IMR-90 (cell line): ENCODE results near the gene STING1. TPM values are rescaled to one million over a fixed set of nuclear protein-coding genes. Genes with fewer than 3 reads are reported as not detected.

ENCODE experiments used
- ATAC-seq: fragments of 200-7000 bp; cut with Tn5 transposase; 2 replicates; pipeline ENCODE4 v1.9.1; 2020; ENCODE audit warnings: low read depth, mild to moderate bottlenecking, moderate library complexity
- BruUV-seq: library from RNA; stranded (reverse); fragments of 400-500 nt; replicated peaks from 2 replicates; lab custom pipeline; 2021; lab: Mats Ljungman, UMichigan
- CTCF ChIA-PET: fragments of 300-600 bp; formaldehyde crosslinking; extraction: SDS; loops from one replicate; lab custom pipeline; 2021; ENCODE audit warnings: antibody characterized with exemption; lab: Yijun Ruan, JAX
- POLR2A ChIA-PET: fragments of 300-600 bp; sonication (Branson Sonifier 250); formaldehyde crosslinking; loops from one replicate; lab custom pipeline; 2022; ENCODE audit warnings: antibody characterized with exemption; ENCODE audit not compliant: unreplicated experiment; lab: Charles Lee
- DNase-seq: peaks from one replicate; pipeline ENCODE4 v3.0.0; 2013
- H2AFZ ChIP-seq: replicated peaks from 2 replicates; pipeline ENCODE3; 2013; ENCODE audit warnings: low read length, mild to moderate bottlenecking; ENCODE audit not compliant: poor library complexity
- H2AK5ac ChIP-seq: 2 replicates; pipeline ENCODE4 v1.6.1; 2013; ENCODE audit warnings: low read depth, low read length, inconsistent platforms
- H2AK9ac ChIP-seq: replicated peaks from 2 replicates; pipeline ENCODE3; 2013; ENCODE audit warnings: mild to moderate bottlenecking, low read depth, low read length, moderate library complexity; ENCODE audit not compliant: poor library complexity
- H2BK120ac ChIP-seq: 2 replicates; pipeline ENCODE4 v1.6.1; 2013; ENCODE audit warnings: low read depth, low read length, inconsistent platforms
- H2BK15ac ChIP-seq: 3 replicates; pipeline ENCODE4 v1.6.1; 2013; ENCODE audit warnings: low read depth, low read length, inconsistent platforms
- H2BK20ac ChIP-seq: 2 replicates; pipeline ENCODE4 v1.6.1; 2013; ENCODE audit warnings: low read depth, mild to moderate bottlenecking, inconsistent platforms, low read length, moderate library complexity
- H2BK5ac ChIP-seq: 2 replicates; pipeline ENCODE4 v1.6.1; 2013; ENCODE audit warnings: mild to moderate bottlenecking, low read depth, low read length, inconsistent platforms; ENCODE audit not compliant: poor library complexity, severe bottlenecking
- H3K14ac ChIP-seq: replicated peaks from 2 replicates; pipeline ENCODE4 v1.6.1; 2013; ENCODE audit warnings: low read depth, low read length, inconsistent platforms
- H3K18ac ChIP-seq: 2 replicates; pipeline ENCODE4 v1.6.1; 2013; ENCODE audit warnings: low read depth, low read length, control low read depth
- H3K23ac ChIP-seq: 2 replicates; pipeline ENCODE4 v1.6.1; 2013; ENCODE audit warnings: low read depth, low read length, inconsistent platforms
- H3K27ac ChIP-seq: 2 replicates; pipeline ENCODE4 v1.5.1; 2013; ENCODE audit warnings: mild to moderate bottlenecking, control low read depth, low read length; ENCODE audit not compliant: insufficient read depth
- H3K27me3 ChIP-seq: 2 replicates; pipeline ENCODE4 v1.6.1; 2013; ENCODE audit warnings: low read length; ENCODE audit not compliant: control insufficient read depth, insufficient read depth
- H3K36me3 ChIP-seq: 2 replicates; pipeline ENCODE4 v1.6.1; 2013; ENCODE audit warnings: low read length, mixed read lengths; ENCODE audit not compliant: control insufficient read depth, insufficient read depth
- H3K4ac ChIP-seq: 2 replicates; pipeline ENCODE4 v1.6.1; 2013; ENCODE audit warnings: low read depth, low read length, inconsistent platforms
- H3K4me1 ChIP-seq: 2 replicates; pipeline ENCODE4 v1.6.1; 2013; ENCODE audit warnings: low read length, mixed read lengths; ENCODE audit not compliant: control insufficient read depth, insufficient read depth
- H3K4me2 ChIP-seq: 2 replicates; pipeline ENCODE4 v1.6.1; 2013; ENCODE audit warnings: low read depth, mild to moderate bottlenecking, control low read depth, low read length, moderate library complexity
- H3K4me3 ChIP-seq: 2 replicates; pipeline ENCODE4 v1.5.1; 2013; ENCODE audit warnings: low read depth, mild to moderate bottlenecking, control low read depth, low read length, moderate library complexity; ENCODE audit not compliant: insufficient read depth
- H3K56ac ChIP-seq: 2 replicates; pipeline ENCODE4 v1.6.1; 2013; ENCODE audit warnings: low read length, inconsistent platforms; ENCODE audit not compliant: insufficient read depth; ENCODE audit errors: extremely low read depth
- H3K79me1 ChIP-seq, 2 experiments: 2 replicates each; pipeline ENCODE4 v1.6.1; 2013; ENCODE audit warnings: low read length in 2 of 2, inconsistent platforms in 1 of 2, low read depth in 1 of 2
- H3K9ac ChIP-seq: 2 replicates; pipeline ENCODE4 v1.6.1; 2013; ENCODE audit warnings: low read depth, low read length, control low read depth
- H3K9me1 ChIP-seq: 2 replicates; pipeline ENCODE4 v1.6.1; 2013; ENCODE audit warnings: low read length, inconsistent platforms; ENCODE audit not compliant: insufficient read depth
- H3K9me3 ChIP-seq: 2 replicates; pipeline ENCODE4 v1.6.1; 2013; ENCODE audit warnings: low read length; ENCODE audit not compliant: control insufficient read depth, insufficient read depth
- H4K20me1 ChIP-seq: 2 replicates; pipeline ENCODE4 v1.6.1; 2013; ENCODE audit warnings: low read length, inconsistent platforms; ENCODE audit not compliant: insufficient read depth
- H4K5ac ChIP-seq: 2 replicates; pipeline ENCODE4 v1.6.1; 2013; ENCODE audit warnings: mild to moderate bottlenecking, low read depth, low read length, control low read depth
- H4K8ac ChIP-seq, 2 experiments: 2 replicates each; pipeline ENCODE4 v1.6.1; 2013; ENCODE audit warnings: low read depth in 2 of 2, low read length in 2 of 2, control low read depth in 1 of 2, inconsistent platforms in 1 of 2
- H4K91ac ChIP-seq: 2 replicates; pipeline ENCODE4 v1.6.1; 2013; ENCODE audit warnings: low read depth, low read length, inconsistent platforms; ENCODE audit not compliant: insufficient read depth
- BHLHE40 ChIP-seq: fragments of 150-350 bp; IDR thresholded peaks from 2 replicates; pipeline ENCODE4 v1.6.1; 2016; ENCODE audit warnings: mild to moderate bottlenecking, low read depth, low read length
- CEBPB ChIP-seq: IDR thresholded peaks from 2 replicates; pipeline ENCODE4 v1.6.1; 2012; ENCODE audit warnings: low read depth, low read length, improper control_type of control experiment
- MAZ ChIP-seq: IDR thresholded peaks from 2 replicates; pipeline ENCODE4 v1.6.1; 2012; ENCODE audit warnings: low read depth, mild to moderate bottlenecking, low read length, improper control_type of control experiment, moderate library complexity, borderline replicate concordance
- WGBS, 2 experiments: methylation state at CpG; one replicate each; pipeline versions ENCODE4 v1.1.5 to v1.1.7; 2013; ENCODE audit warnings: missing lambda C conversion rate in 2 of 2; ENCODE audit not compliant: insufficient read length in 1 of 2; ENCODE audit errors: extremely low coverage in 2 of 2; 5-methylcytosine and 5-hydroxymethylcytosine counted together
- dilution Hi-C: fragments of 300-500 bp; cut with HindIII; formaldehyde crosslinking; loops from one replicate; pipeline ENCODE4 v1.14.3; 2018; ENCODE audit warnings: low sequenced_read_pairs; ENCODE audit not compliant: unreplicated experiment
- in situ Hi-C: fragments of 300-500 bp; cut with MboI; formaldehyde crosslinking; loops from 3 replicates; pipeline ENCODE4 v1.14.3; 2019; ENCODE audit warnings: low sequenced_read_pairs, inconsistent platforms, mixed read lengths
- intact Hi-C: fragments of 100-400 bp; cut with micrococcal nuclease; formaldehyde crosslinking; loops from 2 replicates; pipeline ENCODE4 v1.10.0; 2022
- polyA plus RNA-seq, 3 experiments: library from polyadenylated mRNA; depleted of rRNA; stranded (reverse); fragments of >200 nt; gene quantifications; 2 replicates each; pipeline ENCODE4 v1.2.3, GENCODE V29; 2012; ENCODE audit warnings: low replicate concordance in 1 of 3
- total RNA-seq: library from RNA; depleted of rRNA; stranded (reverse); fragments of >200 nt; gene quantifications from 2 replicates; pipeline ENCODE4 v1.2.3, GENCODE V29; 2012

The STING1 gene
- total and polyA plus RNA-seq, 2 of the 4 experiments (the other 2 are of a cell fraction): 18.6 to 63.5 TPM

GRCh38 chr5:139446956-139447779 lies 35.4 kb downstream of the STING1 start:
- no peak for ATAC-seq
- intact Hi-C loops: no loop called here
- Histone ChIP-seq H3K4ac (peak overlapping the region; percentile 53; the same call in 1 of the 2 replicates), H3K27ac (no peak overlapping the region), H4K20me1 (no peaks in the 10 kb centered on the region), H3K9me3 (no peaks in the 10 kb centered on the region), H3K27me3 (no peaks in the 10 kb centered on the region), H3K56ac (no peak overlapping the region), H3K9ac (no peak overlapping the region), H3K23ac (peak overlapping the region; percentile 13; the same call in 1 of the 2 replicates), H2AK9ac (no peak overlapping the region), H2BK120ac (peak overlapping the region; percentile 14), H3K4me3 (no peak overlapping the region), H2BK5ac (peak overlapping the region; percentile 9), H3K4me1 (peaks cover 14% of the 10 kb centered on the region), H4K8ac (peak overlapping the region in 1 of 2 experiments; percentile 29; a peak in 2 of 4 replicates), H4K91ac (no peak overlapping the region), H2AFZ (no peak overlapping the region), H3K79me1 (0 out of 4 replicates have a peak, but pooled peaks cover 0 to 7% of the 10 kb centered on the region in 2 experiments), H2BK20ac (peak overlapping the region; percentile 78; the same call in 1 of the 2 replicates), H4K5ac (no peak overlapping the region; the same call in 1 of the 2 replicates), H3K36me3 (no peaks in the 10 kb centered on the region), H2AK5ac (no peak overlapping the region), H3K14ac (peak overlapping the region; percentile 29; the same call in 1 of the 2 replicates), H3K4me2 (no peak overlapping the region), H2BK15ac (0 out of 3 replicates have a peak overlapping the region, but pooled peaks have one; percentile 84), H3K18ac (peak overlapping the region; percentile 28; the same call in 1 of the 2 replicates), H3K9me1 (peaks cover 32% of the 10 kb centered on the region)
- POLR2A ChIA-PET: no interaction called here
- CTCF ChIA-PET: no interaction called here
- 71% methylated on average over 1 of the region's 5 CpGs; no CpG with 5 or more reads in 1 of the 2 experiments for WGBS, 2 experiments
- in situ Hi-C loops: no loop called here
- TF ChIP-seq BHLHE40: no peak
- no peak for TF ChIP-seq CEBPB
- no peak for TF ChIP-seq MAZ
- peak; percentile 35 for DNase-seq
- dilution Hi-C loops: no loop called here
- BruUV-seq: no TSS peak
